WTC11 (cell line): Measurements from ENCODE around the gene LSR. TPM values are rescaled to one million over a fixed set of nuclear protein-coding genes. Genes with fewer than 3 reads are reported as not detected.

Experiments used
- ATAC-seq: fragments of 200-7000 bp; cut with Tn5 transposase; 2 replicates; pipeline ENCODE4 v1.10.0; 2021; ENCODE audit warnings: mild to moderate bottlenecking, moderate library complexity
- CTCF ChIA-PET: fragments of 300-600 bp; sonication (Branson Sonifier 250); formaldehyde crosslinking; loops from one replicate; lab custom pipeline; 2021; ENCODE audit warnings: antibody characterized with exemption; lab: Charles Lee
- POLR2A ChIA-PET: fragments of 350-600 bp; sonication (Branson Sonifier 250); formaldehyde crosslinking; loops from one replicate; lab custom pipeline; 2021; ENCODE audit warnings: antibody characterized with exemption; lab: Charles Lee
- DNase-seq: peaks from one replicate; pipeline ENCODE4 v3.0.0; 2021; ENCODE audit warnings: low spot score
- H3K27ac Mint-ChIP-seq: 2 replicates; pipeline ENCODE4 v1.8.0; 2021; ENCODE audit warnings: mixed read lengths
- H3K27me3 Mint-ChIP-seq: 2 replicates; pipeline ENCODE4 v1.8.0; 2021; ENCODE audit warnings: low read depth, mild to moderate bottlenecking, moderate library complexity, mixed read lengths
- H3K36me3 Mint-ChIP-seq: 2 replicates; pipeline ENCODE4 v1.8.0; 2021; ENCODE audit warnings: mixed read lengths
- H3K4me1 Mint-ChIP-seq: 2 replicates; pipeline ENCODE4 v1.8.0; 2022; ENCODE audit warnings: mixed read lengths
- H3K4me3 Mint-ChIP-seq: 2 replicates; pipeline ENCODE4 v1.8.0; 2021; ENCODE audit warnings: mild to moderate bottlenecking, moderate library complexity, mixed read lengths
- H3K9me3 Mint-ChIP-seq: 2 replicates; pipeline ENCODE4 v1.8.0; 2021; ENCODE audit warnings: mixed read lengths
- ATF1 ChIP-seq: sonication (generic); formaldehyde crosslinking; IDR thresholded peaks from 2 replicates; pipeline ENCODE4 v1.8.1; 2023; ENCODE audit warnings: mild to moderate bottlenecking, moderate library complexity, missing genetic modification reagents
- CBFB ChIP-seq: sonication (generic); formaldehyde crosslinking; IDR thresholded peaks from 2 replicates; pipeline ENCODE4 v1.8.1; 2022; ENCODE audit warnings: mild to moderate bottlenecking, low read depth, missing genetic modification reagents
- CDX4 ChIP-seq: fragments of 250-450 bp; sonication (Bioruptor Pico); IDR thresholded peaks from 2 replicates; pipeline ENCODE4 v1.9.0; 2021; ENCODE audit warnings: moderate library complexity, mild to moderate bottlenecking, inconsistent platforms, borderline replicate concordance
- CTCF ChIP-seq: fragments of 200-600 bp; IDR thresholded peaks from 2 replicates; pipeline ENCODE4 v1.8.0; 2022; ENCODE audit warnings: antibody characterized with exemption
- KAT7 ChIP-seq: sonication (generic); formaldehyde crosslinking; IDR thresholded peaks from 2 replicates; pipeline ENCODE4 v1.8.1; 2023; ENCODE audit warnings: missing genetic modification reagents, mild to moderate bottlenecking, borderline replicate concordance
- NFE2L1 ChIP-seq: sonication (generic); formaldehyde crosslinking; IDR thresholded peaks from 2 replicates; pipeline ENCODE4 v1.8.1; 2023; ENCODE audit warnings: missing genetic modification reagents
- PRRX2 ChIP-seq: fragments of 250-450 bp; sonication (Bioruptor Pico); IDR thresholded peaks from 2 replicates; pipeline ENCODE4 v1.8.0; 2021; ENCODE audit warnings: mild to moderate bottlenecking
- ZNF219 ChIP-seq: sonication (generic); formaldehyde crosslinking; IDR thresholded peaks from 2 replicates; pipeline ENCODE4 v1.8.0; 2023; ENCODE audit warnings: missing genetic modification reagents, mild to moderate bottlenecking, borderline replicate concordance
- ZNF232 ChIP-seq: sonication (generic); formaldehyde crosslinking; IDR thresholded peaks from 2 replicates; pipeline ENCODE4 v1.8.0; 2022; ENCODE audit warnings: mild to moderate bottlenecking, missing genetic modification reagents
- ZNF416 ChIP-seq: fragments of 250-450 bp; sonication (Bioruptor Pico); IDR thresholded peaks from 2 replicates; pipeline ENCODE4 v1.9.0; 2021; ENCODE audit warnings: mild to moderate bottlenecking, inconsistent platforms
- ZNF423 ChIP-seq: fragments of 250-450 bp; sonication (Bioruptor Pico); IDR thresholded peaks from 2 replicates; pipeline ENCODE4 v2.1.2; 2022; ENCODE audit warnings: mild to moderate bottlenecking, moderate library complexity
- total RNA-seq: library from RNA; stranded (reverse); gene quantifications from 3 replicates; pipeline ENCODE4 v1.2.3, GENCODE V29; 2021
- TF ChIP-seq, protein P1 (sequence below): sonication (generic); formaldehyde crosslinking; IDR thresholded peaks from 2 replicates; pipeline ENCODE4 v1.8.1; 2023; ENCODE audit warnings: mild to moderate bottlenecking, missing genetic modification reagents, borderline replicate concordance
- TF ChIP-seq, protein P2 (sequence below): sonication (generic); formaldehyde crosslinking; IDR thresholded peaks from 2 replicates; pipeline ENCODE4 v1.8.0; 2022; ENCODE audit warnings: missing genetic modification reagents
- TF ChIP-seq, protein P3 (sequence below): sonication (generic); formaldehyde crosslinking; conservative IDR thresholded peaks from 2 replicates; pipeline ENCODE4 v1.8.1; 2023; ENCODE audit warnings: mild to moderate bottlenecking, low read depth, missing genetic modification reagents, moderate library complexity

The LSR gene
- total RNA-seq, 1 experiment from 2014 or later = 130 TPM

GRCh38 chr19:35276706-35277281 is 28.0 kb downstream of the LSR start (continued):
- TF ChIP-seq, protein P1, sequence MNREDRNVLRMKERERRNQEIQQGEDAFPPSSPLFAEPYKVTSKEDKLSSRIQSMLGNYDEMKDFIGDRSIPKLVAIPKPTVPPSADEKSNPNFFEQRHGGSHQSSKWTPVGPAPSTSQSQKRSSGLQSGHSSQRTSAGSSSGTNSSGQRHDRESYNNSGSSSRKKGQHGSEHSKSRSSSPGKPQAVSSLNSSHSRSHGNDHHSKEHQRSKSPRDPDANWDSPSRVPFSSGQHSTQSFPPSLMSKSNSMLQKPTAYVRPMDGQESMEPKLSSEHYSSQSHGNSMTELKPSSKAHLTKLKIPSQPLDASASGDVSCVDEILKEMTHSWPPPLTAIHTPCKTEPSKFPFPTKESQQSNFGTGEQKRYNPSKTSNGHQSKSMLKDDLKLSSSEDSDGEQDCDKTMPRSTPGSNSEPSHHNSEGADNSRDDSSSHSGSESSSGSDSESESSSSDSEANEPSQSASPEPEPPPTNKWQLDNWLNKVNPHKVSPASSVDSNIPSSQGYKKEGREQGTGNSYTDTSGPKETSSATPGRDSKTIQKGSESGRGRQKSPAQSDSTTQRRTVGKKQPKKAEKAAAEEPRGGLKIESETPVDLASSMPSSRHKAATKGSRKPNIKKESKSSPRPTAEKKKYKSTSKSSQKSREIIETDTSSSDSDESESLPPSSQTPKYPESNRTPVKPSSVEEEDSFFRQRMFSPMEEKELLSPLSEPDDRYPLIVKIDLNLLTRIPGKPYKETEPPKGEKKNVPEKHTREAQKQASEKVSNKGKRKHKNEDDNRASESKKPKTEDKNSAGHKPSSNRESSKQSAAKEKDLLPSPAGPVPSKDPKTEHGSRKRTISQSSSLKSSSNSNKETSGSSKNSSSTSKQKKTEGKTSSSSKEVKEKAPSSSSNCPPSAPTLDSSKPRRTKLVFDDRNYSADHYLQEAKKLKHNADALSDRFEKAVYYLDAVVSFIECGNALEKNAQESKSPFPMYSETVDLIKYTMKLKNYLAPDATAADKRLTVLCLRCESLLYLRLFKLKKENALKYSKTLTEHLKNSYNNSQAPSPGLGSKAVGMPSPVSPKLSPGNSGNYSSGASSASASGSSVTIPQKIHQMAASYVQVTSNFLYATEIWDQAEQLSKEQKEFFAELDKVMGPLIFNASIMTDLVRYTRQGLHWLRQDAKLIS (CRISPR knock-in tag) = no peak
- TF ChIP-seq ATF1 (CRISPR knock-in tag) = no peak
- TF ChIP-seq ZNF423 = no peak
- TF ChIP-seq, protein P2, sequence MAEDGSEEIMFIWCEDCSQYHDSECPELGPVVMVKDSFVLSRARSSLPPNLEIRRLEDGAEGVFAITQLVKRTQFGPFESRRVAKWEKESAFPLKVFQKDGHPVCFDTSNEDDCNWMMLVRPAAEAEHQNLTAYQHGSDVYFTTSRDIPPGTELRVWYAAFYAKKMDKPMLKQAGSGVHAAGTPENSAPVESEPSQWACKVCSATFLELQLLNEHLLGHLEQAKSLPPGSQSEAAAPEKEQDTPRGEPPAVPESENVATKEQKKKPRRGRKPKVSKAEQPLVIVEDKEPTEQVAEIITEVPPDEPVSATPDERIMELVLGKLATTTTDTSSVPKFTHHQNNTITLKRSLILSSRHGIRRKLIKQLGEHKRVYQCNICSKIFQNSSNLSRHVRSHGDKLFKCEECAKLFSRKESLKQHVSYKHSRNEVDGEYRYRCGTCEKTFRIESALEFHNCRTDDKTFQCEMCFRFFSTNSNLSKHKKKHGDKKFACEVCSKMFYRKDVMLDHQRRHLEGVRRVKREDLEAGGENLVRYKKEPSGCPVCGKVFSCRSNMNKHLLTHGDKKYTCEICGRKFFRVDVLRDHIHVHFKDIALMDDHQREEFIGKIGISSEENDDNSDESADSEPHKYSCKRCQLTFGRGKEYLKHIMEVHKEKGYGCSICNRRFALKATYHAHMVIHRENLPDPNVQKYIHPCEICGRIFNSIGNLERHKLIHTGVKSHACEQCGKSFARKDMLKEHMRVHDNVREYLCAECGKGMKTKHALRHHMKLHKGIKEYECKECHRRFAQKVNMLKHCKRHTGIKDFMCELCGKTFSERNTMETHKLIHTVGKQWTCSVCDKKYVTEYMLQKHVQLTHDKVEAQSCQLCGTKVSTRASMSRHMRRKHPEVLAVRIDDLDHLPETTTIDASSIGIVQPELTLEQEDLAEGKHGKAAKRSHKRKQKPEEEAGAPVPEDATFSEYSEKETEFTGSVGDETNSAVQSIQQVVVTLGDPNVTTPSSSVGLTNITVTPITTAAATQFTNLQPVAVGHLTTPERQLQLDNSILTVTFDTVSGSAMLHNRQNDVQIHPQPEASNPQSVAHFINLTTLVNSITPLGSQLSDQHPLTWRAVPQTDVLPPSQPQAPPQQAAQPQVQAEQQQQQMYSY = no peak
- TF ChIP-seq, protein P3, sequence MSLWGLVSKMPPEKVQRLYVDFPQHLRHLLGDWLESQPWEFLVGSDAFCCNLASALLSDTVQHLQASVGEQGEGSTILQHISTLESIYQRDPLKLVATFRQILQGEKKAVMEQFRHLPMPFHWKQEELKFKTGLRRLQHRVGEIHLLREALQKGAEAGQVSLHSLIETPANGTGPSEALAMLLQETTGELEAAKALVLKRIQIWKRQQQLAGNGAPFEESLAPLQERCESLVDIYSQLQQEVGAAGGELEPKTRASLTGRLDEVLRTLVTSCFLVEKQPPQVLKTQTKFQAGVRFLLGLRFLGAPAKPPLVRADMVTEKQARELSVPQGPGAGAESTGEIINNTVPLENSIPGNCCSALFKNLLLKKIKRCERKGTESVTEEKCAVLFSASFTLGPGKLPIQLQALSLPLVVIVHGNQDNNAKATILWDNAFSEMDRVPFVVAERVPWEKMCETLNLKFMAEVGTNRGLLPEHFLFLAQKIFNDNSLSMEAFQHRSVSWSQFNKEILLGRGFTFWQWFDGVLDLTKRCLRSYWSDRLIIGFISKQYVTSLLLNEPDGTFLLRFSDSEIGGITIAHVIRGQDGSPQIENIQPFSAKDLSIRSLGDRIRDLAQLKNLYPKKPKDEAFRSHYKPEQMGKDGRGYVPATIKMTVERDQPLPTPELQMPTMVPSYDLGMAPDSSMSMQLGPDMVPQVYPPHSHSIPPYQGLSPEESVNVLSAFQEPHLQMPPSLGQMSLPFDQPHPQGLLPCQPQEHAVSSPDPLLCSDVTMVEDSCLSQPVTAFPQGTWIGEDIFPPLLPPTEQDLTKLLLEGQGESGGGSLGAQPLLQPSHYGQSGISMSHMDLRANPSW (CRISPR knock-in tag) = no peak
- TF ChIP-seq PRRX2 (CRISPR knock-in tag) = no peak
- no peak for TF ChIP-seq ZNF232
- TF ChIP-seq CTCF = no peak
- TF ChIP-seq CBFB (CRISPR knock-in tag) = no peak
- TF ChIP-seq CDX4 (CRISPR knock-in tag) = no peak
- no peak for TF ChIP-seq ZNF219 (CRISPR knock-in tag)
- no peak for TF ChIP-seq NFE2L1

DNA sequence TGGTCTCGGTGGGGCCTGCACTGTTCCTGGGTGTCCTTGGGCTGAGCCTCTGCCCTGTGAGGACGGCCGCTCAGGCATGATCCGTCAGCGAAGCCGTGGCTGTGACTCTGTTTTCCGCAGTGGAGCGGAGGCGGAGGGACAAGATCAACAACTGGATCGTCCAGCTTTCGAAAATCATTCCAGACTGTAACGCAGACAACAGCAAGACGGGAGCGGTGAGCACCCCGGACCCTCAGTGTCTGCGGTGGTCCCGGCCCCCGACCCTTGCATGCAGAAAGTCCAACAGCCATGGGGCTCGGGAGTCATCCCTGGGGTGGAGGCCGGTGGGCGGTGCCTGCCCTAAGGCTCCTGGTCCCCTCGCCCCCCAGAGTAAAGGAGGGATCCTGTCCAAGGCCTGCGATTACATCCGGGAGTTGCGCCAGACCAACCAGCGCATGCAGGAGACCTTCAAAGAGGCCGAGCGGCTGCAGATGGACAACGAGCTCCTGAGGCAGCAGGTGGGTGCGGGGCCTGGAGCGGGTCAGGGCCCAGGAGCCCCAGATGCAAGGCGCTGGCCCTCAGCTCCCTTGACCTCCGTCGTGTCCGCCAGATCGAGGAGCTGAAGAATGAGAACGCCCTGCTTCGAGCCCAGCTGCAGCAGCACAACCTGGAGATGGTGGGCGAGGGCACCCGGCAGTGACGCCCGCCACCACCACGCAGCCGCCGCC is 29.9 kb downstream of the LSR start:
- CTCF ChIA-PET = interaction anchor here (2.6 kb wide), 1 partner anchor 9 kb away, joined by 7 read pairs; no protein-coding TSS in a partner anchor
- POLR2A ChIA-PET = no interaction called here
- H3K4me3 Mint-ChIP-seq = no peak overlapping the region
- H3K36me3 Mint-ChIP-seq = peaks cover 24% of the 10 kb centered on the region
- H3K9me3 Mint-ChIP-seq = no peaks in the 10 kb centered on the region
- no peak overlapping the region for H3K27ac Mint-ChIP-seq
- no peaks in the 10 kb centered on the region; the same call in none of the 2 replicates for H3K27me3 Mint-ChIP-seq
- ATAC-seq (no peak), DNase-seq (no peak)
- H3K4me1 Mint-ChIP-seq = no peaks in the 10 kb centered on the region
- no peak for TF ChIP-seq ZNF416 (CRISPR knock-in tag)
- TF ChIP-seq CBFB (CRISPR knock-in tag) = no peak
- TF ChIP-seq KAT7 (CRISPR knock-in tag) = no peak
